T-helper 9 cell (primary cell): ENCODE data around the gene PRR16.

Experiments
- DNase-seq: peaks from one replicate; pipeline ENCODE4 v3.0.0-alpha.2; 2020

Gene PRR16

DNA sequence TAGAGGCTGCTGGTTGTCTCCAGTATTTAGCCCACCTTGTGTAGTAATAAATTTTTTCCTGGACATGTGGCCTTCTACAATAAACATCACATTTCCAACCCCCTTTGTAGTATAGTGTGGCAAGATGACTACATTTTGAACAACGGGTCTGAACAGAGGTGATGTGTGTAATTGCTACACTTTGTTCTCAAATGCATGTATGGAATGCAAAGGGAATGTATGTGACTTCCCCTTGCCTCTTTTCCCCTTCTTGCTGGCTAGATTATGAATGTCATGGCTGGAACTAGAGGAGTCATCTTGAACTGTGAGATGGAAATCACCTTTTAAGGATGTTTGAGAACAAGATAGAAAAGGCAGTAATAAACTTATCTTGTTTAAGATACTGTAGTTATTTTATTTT is 54.5 kb downstream of the PRR16 start:
- DNase-seq, result no peak

DNA sequence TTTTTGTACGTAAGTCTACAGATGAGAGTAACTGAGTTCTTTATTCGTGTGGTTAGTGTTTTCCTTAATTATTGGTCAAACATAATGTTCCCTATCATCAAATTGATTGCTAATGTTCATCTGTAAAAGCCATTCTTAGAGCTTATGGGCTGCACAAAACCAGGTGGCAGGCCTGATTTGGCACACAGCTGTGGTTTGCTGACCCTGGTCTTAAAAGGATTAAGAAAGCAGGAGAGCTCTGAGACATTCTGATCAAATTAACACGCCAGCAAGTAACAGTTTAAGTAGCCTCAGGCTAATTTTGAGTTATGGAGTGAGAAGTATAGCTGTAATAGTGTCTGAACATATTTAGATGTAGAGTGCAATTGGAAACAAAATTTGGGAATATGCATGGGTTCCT is 63.2 kb downstream of the PRR16 start:
- no peak for DNase-seq

DNA sequence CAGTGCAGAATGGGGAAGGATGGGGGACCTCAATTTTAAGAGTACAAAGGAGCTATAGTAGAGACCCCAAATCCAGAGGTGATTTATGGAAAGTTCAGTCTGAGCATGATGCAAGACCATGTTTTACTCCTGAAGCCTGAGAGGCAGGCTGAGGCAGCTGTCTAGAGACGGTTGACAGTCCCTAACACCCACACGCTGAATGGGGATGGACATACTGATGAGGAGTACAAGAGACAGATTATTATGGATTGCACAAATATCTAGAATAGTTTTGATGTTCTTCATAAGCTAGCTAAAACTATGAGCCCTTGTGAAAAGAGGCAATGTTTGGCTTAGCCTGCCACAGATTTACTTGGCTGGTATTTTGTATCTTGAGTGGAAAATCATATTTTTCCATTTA is 64.5 kb downstream of the PRR16 start:
- no peak for DNase-seq

DNA sequence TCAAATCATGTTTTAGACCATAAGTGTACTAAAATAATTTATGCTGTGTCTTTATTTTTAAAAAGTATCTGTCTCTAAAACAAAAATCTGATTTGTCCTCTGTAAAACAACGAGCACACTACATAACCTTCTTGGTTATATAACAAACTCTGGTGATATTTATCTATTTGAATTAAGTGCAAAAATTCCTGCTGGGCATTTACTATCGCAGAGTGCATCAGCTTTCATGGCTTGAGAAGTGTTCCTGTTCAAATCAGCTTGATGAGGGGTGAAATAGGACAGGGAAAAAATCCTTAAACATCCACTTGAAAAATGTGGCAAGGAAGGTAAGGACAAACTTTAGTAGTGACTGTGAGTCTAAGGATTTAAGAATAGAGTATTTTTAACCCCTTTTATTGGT is 65.3 kb downstream of the PRR16 start:
- DNase-seq, result no peak

DNA sequence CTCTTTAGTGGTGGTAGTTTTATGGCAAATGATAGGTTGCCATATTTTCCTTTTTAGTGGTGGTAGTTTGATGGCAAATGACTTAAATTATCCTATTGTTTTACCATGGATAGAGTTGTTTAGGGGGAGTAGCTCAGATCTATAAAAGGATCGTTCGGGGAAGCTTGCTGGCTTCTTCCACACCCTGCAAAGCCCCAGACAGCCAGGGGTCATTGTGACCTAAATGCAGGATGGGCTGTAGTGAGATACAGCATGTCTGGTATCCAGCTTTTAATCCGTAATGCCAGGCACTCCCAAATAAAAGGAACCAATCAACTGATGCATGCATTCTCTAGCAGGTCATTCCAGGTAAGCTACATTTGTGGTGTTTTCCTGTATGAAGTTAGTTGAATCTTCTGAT is 67.1 kb downstream of the PRR16 start:
- DNase-seq, result no peak

DNA sequence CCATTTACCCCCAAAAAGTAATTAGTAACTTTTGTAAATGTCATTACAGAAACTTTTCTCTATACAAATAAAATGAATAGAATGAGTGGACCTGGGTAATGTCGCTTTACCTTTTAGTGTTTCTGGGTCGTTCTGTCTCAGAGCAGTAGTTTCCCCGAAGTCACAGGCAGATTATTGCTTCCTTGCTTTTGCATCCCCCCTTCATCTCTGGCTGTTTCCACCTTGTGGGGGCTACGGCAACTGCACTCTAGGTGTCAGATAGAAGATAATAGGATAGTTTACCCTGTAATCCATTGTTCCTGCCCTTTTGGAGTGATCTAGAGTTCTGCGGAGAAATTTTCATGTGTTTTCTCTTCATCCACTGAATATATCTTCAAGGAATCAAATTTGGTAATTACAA is 68.7 kb downstream of the PRR16 start:
- DNase-seq, result no peak

DNA sequence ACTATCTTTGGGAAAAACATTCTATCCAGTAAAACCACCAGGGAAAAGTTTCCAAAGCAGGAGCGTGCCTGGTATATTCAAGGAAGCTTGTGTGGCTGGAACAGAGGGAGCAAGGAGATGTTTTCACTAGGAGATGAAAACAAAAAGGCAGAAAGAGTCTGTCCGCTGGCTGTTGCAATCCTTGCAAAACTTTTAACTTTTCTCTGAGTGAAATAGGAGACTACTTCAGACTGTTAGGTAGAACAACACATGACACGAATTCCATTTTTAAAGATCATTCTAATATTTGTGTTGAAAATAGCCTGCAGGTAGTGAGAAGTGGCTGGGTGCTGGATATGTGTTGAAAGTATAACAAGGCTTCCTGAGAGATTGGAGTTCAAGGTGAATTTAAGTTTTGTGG is 69.5 kb downstream of the PRR16 start:
- no peak for DNase-seq

DNA sequence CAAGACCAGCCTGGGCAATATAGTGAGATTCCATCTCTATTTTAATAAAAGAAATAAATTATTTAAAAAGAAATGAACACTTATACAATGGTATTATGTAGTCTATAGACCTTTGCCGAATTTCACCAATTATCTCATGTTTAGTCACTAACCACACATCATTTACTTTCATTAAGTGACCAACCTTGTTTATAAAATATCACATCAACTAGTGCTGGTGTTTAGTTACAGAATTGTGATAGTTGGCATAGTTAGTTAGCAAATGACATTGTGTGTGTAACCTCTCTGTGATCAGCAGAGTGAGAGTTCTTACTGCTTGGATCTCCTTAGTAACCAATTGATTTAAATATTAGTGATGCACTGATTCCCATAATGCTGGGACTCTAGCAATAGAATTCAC is 71.8 kb downstream of the PRR16 start:
- no peak for DNase-seq

DNA sequence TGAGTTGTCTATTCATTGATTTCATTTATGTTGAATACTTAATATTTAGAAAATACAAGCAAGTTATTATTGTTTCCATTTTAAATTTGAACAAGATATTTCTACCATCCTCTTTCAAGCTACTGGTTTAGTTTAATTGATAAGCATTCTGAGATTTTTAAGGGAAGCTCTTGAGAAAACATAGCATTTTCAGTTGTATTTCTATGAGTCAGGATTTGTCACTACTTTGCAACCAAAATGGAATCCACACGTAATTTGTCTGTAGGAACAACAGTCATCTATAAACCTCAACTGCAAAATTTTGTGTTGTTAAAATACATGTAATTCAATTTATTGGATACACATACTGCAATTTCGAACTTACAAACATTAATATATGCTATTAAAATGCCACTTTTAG is 74.0 kb downstream of the PRR16 start:
- DNase-seq, result no peak

DNA sequence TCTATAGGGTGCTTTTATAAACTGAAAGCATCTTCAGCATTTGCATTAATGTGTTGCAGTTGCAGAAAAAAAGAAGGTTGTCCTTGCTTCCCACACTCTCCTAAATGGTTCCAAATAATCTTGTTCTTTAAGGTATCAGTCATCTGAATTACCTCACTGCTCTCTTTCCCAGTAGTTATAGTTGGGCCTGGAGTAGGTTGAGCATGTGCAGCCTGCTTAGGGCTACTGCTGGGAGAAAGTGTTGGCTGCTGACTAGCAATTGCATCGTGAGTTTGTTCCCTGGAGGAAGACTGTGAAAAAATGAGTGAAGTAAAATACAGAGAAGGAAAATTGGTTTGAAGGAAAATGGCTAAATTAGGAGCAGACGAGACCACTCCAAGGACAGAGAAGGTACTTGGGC is 74.5 kb downstream of the PRR16 start:
- no peak for DNase-seq

DNA sequence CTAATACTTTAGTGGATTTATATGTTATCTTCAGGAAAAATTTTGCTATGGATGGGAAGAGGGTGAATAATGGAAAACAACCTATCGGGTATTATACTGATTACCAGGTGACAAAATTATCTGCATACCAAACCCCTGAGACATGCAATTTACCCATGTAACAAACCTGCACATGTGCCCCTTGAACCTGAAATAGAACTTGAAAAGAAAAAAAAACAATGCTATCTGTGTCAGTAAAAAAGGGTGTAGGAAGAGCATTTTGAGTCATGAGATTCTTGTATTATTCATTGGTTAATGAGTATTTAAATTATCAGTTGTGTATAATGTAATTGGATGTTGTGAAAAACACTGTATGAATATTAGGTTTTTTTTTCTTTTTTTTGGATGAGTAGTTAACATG is 75.4 kb downstream of the PRR16 start:
- no peak for DNase-seq

DNA sequence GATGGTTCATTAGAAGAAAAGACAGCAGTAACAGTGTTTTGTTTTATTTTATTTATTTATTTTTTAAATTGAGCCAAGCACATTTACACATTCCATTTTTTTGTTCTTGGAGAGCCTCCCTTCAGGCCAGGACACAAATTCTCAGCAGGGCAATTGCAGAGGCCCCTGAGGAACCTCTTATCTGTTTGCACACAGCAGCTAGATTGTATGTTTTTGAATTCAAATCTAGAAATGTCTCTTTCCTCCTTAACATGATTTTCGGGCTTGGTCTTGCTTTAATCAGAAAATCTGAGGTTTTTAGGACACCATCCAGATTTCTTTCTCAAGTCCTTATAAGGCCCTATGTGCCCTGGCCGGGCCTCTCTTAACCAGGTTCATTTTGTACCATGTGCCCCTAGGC is 76.0 kb downstream of the PRR16 start:
- no peak for DNase-seq

DNA sequence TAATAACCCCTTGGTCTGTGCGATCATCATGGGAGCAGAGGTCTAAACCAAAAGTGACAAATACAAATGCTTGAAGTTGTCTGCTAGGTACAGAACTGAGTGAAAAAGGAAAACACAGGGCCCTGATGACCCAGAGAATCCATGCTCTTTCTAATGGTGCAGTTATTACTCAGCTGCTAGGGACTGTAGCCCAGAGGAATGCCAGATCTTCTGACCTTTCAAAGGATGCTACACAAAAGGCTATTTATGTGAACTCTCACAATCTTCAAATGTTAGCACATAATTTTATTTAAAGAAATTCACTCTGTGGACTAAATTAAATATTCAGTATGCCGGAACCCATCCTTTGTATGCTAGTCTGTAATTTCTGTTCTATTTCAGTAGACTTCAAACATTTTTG is 79.9 kb downstream of the PRR16 start:
- no peak for DNase-seq

DNA sequence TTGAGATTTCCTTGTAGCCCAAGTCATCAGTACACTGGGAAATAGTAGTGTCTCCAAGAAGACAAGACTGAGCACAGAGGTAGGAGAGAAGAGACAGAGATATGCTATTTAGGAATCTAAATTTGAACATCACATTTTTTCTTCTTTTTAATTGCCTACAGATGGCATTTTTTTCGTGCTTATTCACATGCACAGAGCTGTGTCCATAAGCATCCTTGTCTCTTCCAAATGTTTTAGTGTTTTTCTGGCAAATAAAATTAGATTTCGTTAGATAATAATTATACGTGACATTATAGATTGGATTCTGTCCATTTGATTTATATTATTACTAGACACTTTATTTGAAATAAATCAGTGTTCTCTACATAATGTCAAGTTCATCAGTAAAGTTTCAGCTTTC is 80.9 kb downstream of the PRR16 start:
- no peak for DNase-seq

DNA sequence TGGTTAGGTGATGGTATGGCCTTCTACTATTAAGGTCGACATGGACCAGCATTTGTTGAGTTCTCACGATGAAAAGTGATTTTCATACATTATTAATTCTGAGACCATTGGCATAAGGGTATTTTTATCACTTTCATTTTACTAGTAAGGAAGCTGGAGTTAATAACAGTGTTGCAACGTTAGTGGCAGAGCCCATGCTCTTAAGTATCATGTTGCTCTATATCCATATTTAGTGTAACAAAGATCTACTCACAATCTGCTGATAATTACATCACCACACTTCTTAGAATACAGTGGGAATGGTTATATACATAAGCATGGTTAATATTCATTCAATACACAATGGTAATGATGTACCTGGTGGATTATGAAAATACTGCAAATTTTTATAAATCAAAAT is 81.9 kb downstream of the PRR16 start:
- DNase-seq, result no peak

DNA sequence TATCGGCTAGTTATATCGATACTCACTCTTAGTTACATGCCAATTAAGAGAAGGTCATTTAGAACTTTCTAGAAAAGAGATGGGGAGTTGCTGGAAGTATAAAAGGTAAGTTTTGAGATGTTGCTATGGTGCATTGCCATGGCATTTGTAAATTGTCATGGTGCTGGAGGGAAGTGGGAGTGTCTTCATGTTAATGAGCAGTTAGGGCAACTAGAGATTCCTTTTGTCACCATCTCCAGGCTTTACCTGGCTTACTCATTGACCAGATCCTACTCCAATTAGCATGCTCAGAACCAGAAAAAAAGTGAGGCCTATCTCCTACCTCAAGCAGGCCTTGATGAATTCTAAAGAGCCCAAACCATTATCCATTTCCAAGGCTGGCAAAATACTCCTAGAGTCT is 82.8 kb downstream of the PRR16 start:
- no peak for DNase-seq

DNA sequence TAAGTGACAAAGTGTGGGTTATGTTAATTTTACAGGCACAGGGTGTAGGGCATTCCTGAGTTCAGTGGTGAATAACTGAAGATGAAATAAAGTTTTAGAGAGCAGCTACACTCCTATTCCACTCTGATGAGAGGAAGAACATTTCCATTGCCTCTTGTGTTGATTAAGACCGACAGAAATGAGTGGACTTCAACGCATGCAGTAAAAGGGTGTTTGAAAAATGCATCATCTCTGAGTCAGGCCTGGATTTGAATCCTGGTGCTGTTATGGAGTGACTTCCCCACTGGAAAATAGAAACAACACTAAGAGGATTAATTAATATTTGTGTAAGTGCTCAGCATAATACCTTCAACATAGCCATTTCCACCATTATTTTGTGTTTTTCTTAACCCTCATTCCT is 86.3 kb downstream of the PRR16 start:
- no peak for DNase-seq

DNA sequence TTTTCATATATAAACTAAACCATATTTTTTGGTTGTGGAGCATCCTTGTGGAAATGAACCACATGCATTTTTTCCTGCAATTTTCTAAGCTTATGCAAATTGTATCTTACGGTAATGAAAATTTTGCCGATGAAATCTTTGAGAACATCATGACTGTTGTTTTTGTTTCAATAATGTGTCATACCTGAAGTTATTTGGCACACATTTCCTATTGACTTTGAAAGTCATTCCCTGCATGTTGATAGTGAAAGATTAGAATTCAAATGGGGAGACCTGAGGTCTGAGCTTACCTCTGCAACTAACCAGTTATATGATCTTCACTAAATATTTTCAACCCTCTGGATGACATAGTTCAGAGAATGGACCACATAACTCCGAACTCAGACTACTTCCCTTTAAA is 88.5 kb downstream of the PRR16 start:
- DNase-seq, result no peak

DNA sequence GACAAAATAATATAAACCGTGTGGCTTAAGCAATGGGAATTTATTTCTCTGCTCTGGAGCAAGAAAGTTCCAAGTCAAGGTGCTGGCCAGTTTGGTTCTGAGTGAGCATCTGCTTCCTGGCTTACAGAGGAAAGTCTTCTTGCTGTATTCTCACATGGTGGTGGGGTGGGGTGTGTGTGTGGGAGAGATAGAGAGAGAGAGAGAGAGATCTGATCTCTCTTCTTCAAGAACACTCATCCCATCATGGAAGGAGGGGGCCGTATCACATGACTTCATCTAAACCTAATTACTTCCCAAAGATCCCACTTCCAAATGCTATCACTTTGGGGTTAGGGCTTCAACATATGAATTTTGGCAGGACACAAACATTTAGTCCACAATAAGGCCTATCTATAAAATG is 91.2 kb downstream of the PRR16 start:
- DNase-seq, result no peak

DNA sequence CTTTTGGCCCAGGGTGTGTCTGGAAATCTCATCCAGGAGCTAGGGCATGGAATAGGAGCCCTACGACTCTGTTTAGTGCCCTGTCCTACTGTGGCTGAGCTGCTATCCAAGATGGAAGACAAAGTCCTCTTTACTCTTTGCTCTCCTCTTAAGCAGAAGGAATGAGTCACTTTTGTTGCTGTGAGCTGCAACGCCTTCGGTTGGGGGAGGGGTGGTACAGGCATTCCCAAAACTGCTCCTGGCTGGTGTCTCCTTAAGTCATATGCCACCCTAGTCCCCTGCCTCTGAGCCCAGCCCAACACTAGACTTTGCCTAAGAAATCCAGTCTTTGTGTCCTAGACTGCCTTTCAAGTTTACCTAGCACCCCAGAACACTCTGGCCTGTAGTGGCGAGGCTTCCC is 99.9 kb downstream of the PRR16 start:
- DNase-seq, result no peak

DNA sequence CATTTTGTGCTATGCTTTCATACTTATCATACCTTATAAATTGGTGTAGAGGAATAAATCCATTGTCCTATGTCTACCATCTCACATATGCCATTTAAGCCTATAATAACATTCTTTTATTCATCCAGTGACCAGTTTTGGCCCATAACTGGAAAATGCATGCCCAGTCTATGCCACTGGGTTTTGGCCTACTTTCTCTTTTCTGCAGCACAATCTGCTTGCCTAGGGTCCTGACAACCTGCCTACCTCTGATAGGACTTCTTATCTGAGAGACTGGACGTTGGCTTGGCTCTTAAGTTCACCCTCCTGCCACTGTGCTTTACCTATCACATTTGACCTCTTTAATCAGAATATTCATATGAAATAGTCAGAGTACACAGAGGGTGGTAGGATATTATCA is 103.0 kb downstream of the PRR16 start:
- no peak for DNase-seq

DNA sequence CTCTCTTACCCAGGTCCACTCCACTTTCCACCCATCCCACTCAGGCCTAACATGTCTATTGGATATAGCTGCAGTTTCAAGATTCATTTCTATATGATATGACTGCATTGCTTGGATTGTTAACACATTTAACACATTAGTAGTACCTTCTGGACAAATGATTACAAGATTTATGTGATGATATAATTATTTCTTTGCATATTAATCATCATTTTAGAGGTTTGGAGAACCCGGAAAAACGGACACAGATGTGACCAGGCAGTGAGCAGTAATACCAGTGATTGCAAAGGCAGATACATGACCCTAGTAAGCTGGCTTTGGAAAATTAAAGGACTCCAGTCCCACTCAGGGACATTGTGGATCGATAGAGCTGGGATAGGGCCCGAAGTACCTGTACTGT is 103.8 kb downstream of the PRR16 start:
- DNase-seq, result no peak

DNA sequence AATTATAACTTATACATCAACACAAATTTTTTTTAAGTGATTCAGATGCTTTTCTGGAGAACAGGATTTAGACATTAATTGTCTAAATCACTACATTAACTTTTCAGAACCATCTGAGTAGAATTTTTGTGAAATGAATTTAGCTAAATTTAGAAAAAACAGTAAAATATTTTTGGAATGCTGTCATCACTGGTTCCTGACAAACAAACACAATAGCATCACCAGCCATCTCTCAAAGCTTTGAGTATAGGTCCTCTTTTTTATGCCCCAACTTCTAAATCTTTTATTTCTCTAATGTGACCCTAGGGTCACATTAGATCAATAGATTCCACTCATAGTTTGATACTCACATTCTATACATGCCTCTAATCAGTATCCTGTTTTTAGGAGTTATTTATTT is 104.6 kb downstream of the PRR16 start:
- no peak for DNase-seq

DNA sequence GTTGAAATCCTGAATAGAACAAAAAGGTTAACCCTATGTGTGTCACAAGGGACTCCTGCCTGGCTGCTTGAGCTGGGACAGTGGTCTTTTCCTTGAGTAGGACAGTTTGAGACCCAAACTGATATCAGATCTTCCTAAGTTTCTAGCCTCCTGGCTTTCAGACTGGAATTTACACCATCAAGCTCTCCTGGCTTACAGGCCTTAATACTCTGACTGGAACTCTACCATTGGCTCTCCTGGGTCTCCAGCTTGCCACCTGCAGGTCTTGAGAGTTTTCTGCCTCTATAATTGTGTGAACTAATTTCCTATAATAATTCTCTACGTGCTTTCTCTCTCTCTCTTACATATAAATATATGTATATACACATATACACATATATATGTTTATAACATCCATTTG is 112.5 kb downstream of the PRR16 start:
- no peak for DNase-seq

DNA sequence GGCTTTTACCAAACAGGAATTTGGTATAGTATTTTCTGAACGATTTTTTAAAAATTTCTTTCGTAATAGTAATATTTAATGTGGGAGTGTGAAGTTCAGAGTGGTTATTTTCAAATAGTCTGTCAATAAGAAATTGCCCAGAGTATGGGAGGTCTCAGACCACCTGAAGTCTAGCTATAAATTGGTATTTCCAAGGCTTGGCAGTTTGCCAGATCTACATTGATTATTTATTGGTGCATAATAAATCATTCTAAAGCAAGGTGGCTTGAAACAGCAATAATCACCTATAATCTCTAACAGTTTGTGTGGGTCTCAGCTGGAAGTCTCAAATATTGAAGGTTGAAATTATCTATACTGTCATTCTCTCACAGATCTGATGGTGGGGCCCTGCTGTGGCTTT is 118.5 kb downstream of the PRR16 start:
- no peak for DNase-seq

DNA sequence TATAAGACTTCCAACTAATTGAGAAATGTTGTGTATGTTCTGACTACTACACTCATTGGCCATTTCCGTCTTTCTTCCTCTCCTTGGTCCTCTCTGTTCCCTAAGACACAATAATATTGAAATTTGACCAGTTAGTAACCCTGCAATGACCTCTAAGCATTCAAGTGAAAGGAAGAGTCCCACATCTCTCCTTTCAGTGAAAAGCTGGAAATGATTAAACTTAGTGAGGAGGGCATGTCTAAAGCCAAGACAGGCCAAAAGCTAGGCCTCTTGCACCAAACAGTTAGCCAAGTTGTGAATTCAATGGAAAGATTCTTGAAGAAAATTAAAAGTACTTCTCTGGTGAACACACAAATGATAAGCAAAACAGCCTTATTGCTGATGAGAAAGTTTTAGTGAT is 122.5 kb downstream of the PRR16 start:
- DNase-seq, result no peak
